SK-N-SH (cell line): ENCODE data around the gene ADD2. TPM values are rescaled to one million over a fixed set of nuclear protein-coding genes. Genes with fewer than 3 reads are reported as not detected.

Source experiments
- CTCF ChIA-PET: fragments of 300-600, 350-600 bp; formaldehyde crosslinking; extraction: SDS; loops from one replicate; lab custom pipeline; 2021; lab: Yijun Ruan, JAX
- POLR2A ChIA-PET: fragments of 350-600 bp; sonication (Branson Sonifier 250); formaldehyde crosslinking; extraction: SDS; loops from one replicate; lab custom pipeline; 2020; ENCODE audit warnings: antibody characterized with exemption, inconsistent platforms; lab: Yijun Ruan, JAX
- DNase-seq: peaks from one replicate; pipeline ENCODE4 v3.0.0; 2012
- H2AFZ ChIP-seq: fragments of 200-600 bp; sonication (generic); 2 replicates; pipeline ENCODE4 v1.8.1; 2016; ENCODE audit warnings: antibody characterized with exemption, mild to moderate bottlenecking, low read depth
- H3F3A ChIP-seq: fragments of 200-600 bp; sonication (generic); replicated peaks from 2 replicates; pipeline ENCODE3; 2016; ENCODE audit warnings: antibody characterized with exemption, mild to moderate bottlenecking; ENCODE audit not compliant: insufficient read depth
- H3K27ac ChIP-seq, 2 experiments: fragments of 200-500 bp in 1 of 2; fragments of 200-600 bp in 1 of 2; sonication (Bioruptor generic) in 1 of 2; sonication (generic), shearing (Covaris generic) in 1 of 2; 2 replicates each; pipeline versions ENCODE4 v1.5.1 to v1.6.1; 2014 to 2016; ENCODE audit warnings: low read depth in 2 of 2, inconsistent platforms in 1 of 2, low read length in 1 of 2, mild to moderate bottlenecking in 1 of 2, mixed read lengths in 1 of 2
- H3K27me3 ChIP-seq: fragments of 200-600 bp; sonication (generic), shearing (Covaris generic); 2 replicates; pipeline ENCODE4 v1.6.1; 2016; ENCODE audit warnings: mixed run types; ENCODE audit not compliant: insufficient read depth
- H3K36me3 ChIP-seq, 2 experiments: fragments of 200-500 bp in 1 of 2; fragments of 200-600 bp in 1 of 2; sonication (Bioruptor generic) in 1 of 2; sonication (generic) in 1 of 2; replicated peaks in 1 of 2; 2 replicates each; pipeline versions ENCODE3 to v1.5.1; 2014 to 2016; ENCODE audit warnings: low read length in 1 of 2, mild to moderate bottlenecking in 1 of 2; ENCODE audit not compliant: insufficient read depth in 2 of 2, control insufficient read depth in 1 of 2
- H3K4me1 ChIP-seq, 2 experiments: fragments of 200-500 bp in 1 of 2; fragments of 200-600 bp in 1 of 2; sonication (Bioruptor generic) in 1 of 2; sonication (generic), shearing (Covaris generic) in 1 of 2; 2 replicates each; pipeline versions ENCODE4 v1.5.1 to v1.6.1; 2014 to 2016; ENCODE audit warnings: low read depth in 1 of 2, low read length in 1 of 2, mixed run types in 1 of 2; ENCODE audit not compliant: insufficient read depth in 2 of 2, control insufficient read depth in 1 of 2
- H3K4me2 ChIP-seq: fragments of 200-600 bp; sonication (generic), shearing (Covaris generic); 2 replicates; pipeline ENCODE4 v1.6.1; 2017; ENCODE audit warnings: mixed run types
- H3K4me3 ChIP-seq, 2 experiments: fragments of 200-500 bp in 1 of 2; fragments of 200-600 bp in 1 of 2; sonication (Bioruptor generic) in 1 of 2; sonication (generic), shearing (Covaris generic) in 1 of 2; 2 replicates each; pipeline versions ENCODE4 v1.5.1 to v1.8.1; 2014 to 2016; ENCODE audit warnings: low read depth in 2 of 2, inconsistent platforms in 1 of 2, low read length in 1 of 2, mild to moderate bottlenecking in 1 of 2, mixed read lengths in 1 of 2, moderate library complexity in 1 of 2
- H3K79me2 ChIP-seq: fragments of 200-600 bp; sonication (generic); 2 replicates; pipeline ENCODE4 v1.8.1; 2017; ENCODE audit warnings: mild to moderate bottlenecking; ENCODE audit not compliant: insufficient read depth
- H3K9ac ChIP-seq: fragments of 200-600 bp; sonication (generic); 2 replicates; pipeline ENCODE4 v1.6.1; 2017; ENCODE audit warnings: mixed run types
- H3K9me2 ChIP-seq: fragments of 200-600 bp; sonication (generic); 2 replicates; pipeline ENCODE4 v1.6.1; 2017; ENCODE audit warnings: mixed run types
- H3K9me3 ChIP-seq: fragments of 200-600 bp; sonication (generic); 2 replicates; pipeline ENCODE4 v1.6.1; 2017; ENCODE audit warnings: mixed run types, mild to moderate bottlenecking, moderate library complexity
- H4K20me1 ChIP-seq: fragments of 200-600 bp; sonication (generic); 2 replicates; pipeline ENCODE4 v1.6.1; 2017; ENCODE audit warnings: mild to moderate bottlenecking, mixed run types; ENCODE audit not compliant: insufficient read depth
- CHD2 ChIP-seq: fragments of 150-350 bp; IDR thresholded peaks from 2 replicates; pipeline ENCODE4 v1.6.1; 2018; ENCODE audit warnings: low read length; ENCODE audit not compliant: partially characterized antibody
- ELF1 ChIP-seq: IDR thresholded peaks from 2 replicates; pipeline ENCODE4 v1.4.0; 2012
- EP300 ChIP-seq, 2 experiments: IDR thresholded peaks; 2 replicates each; pipeline versions ENCODE4 v1.4.0 to v1.6.1; 2012; ENCODE audit warnings: borderline replicate concordance in 1 of 2, low read depth in 1 of 2, low read length in 1 of 2
- EZH2phosphoT487 ChIP-seq: fragments of 200-600 bp; sonication (generic); IDR thresholded peaks from 2 replicates; pipeline ENCODE4 v1.6.1; 2017; ENCODE audit warnings: low read depth, mixed run types, mild to moderate bottlenecking, antibody characterized with exemption, moderate library complexity, borderline replicate concordance
- MXI1 ChIP-seq: IDR thresholded peaks from 2 replicates; pipeline ENCODE4 v1.6.1; 2012; ENCODE audit warnings: mild to moderate bottlenecking, low read depth, low read length, improper control_type of control experiment
- NFIC ChIP-seq: IDR thresholded peaks from 2 replicates; pipeline ENCODE4 v1.4.0; 2012; ENCODE audit warnings: borderline replicate concordance
- RAD21 ChIP-seq: IDR thresholded peaks from 2 replicates; pipeline ENCODE4 v1.6.1; 2012; ENCODE audit warnings: mild to moderate bottlenecking, low read length
- RCOR1 ChIP-seq: fragments of 150-350 bp; IDR thresholded peaks from 2 replicates; pipeline ENCODE4 v1.6.1; 2017; ENCODE audit warnings: antibody characterized with exemption, low read length
- RFX5 ChIP-seq: IDR thresholded peaks from 2 replicates; pipeline ENCODE4 v1.6.1; 2012; ENCODE audit warnings: mild to moderate bottlenecking, improper control_type of control experiment, low read length
- RXRA ChIP-seq: IDR thresholded peaks from 2 replicates; pipeline ENCODE4 v1.4.0; 2012; ENCODE audit warnings: low read depth, mild to moderate bottlenecking, borderline replicate concordance
- TEAD4 ChIP-seq: IDR thresholded peaks from 2 replicates; pipeline ENCODE4 v1.4.0; 2012; ENCODE audit warnings: mild to moderate bottlenecking, borderline replicate concordance; ENCODE audit not compliant: insufficient read depth
- YY1 ChIP-seq: IDR thresholded peaks from 2 replicates; pipeline ENCODE4 v1.4.0; 2012; ENCODE audit warnings: low read depth, mild to moderate bottlenecking
- WGBS: methylation state at CpG from one replicate; pipeline ENCODE4 v1.1.6; 2017; ENCODE audit warnings: low lambda C conversion rate; 5-methylcytosine and 5-hydroxymethylcytosine counted together
- polyA plus RNA-seq, 3 experiments: library from polyadenylated mRNA; depleted of rRNA; stranded (reverse); fragments of >200 nt; gene quantifications; 2 replicates each; pipeline ENCODE4 v1.2.3, GENCODE V29; 2012
- TF ChIP-seq, protein P1 (sequence below): fragments of 150-350 bp; IDR thresholded peaks from 2 replicates; pipeline ENCODE4 v1.6.1; 2017; ENCODE audit warnings: antibody characterized with exemption, low read length, low read depth, borderline replicate concordance
- TF ChIP-seq, protein P2 (sequence below): IDR thresholded peaks from 2 replicates; pipeline ENCODE4 v1.4.0; 2012; ENCODE audit warnings: low read depth, borderline replicate concordance
- TF ChIP-seq, protein P3 (sequence below): IDR thresholded peaks from 2 replicates; pipeline ENCODE4 v1.4.0; 2012; ENCODE audit warnings: low read depth
- TF ChIP-seq, protein P4 (sequence below): IDR thresholded peaks from 2 replicates; pipeline ENCODE4 v1.6.1; 2012; ENCODE audit warnings: mild to moderate bottlenecking, low read depth, low read length, moderate library complexity
- TF ChIP-seq, protein P5 (sequence below): IDR thresholded peaks from 2 replicates; pipeline ENCODE4; 2012

ADD2 gene
- polyA plus RNA-seq, 1 of the 3 experiments (the other 2 are of a cell fraction), result 0.30 TPM

DNA sequence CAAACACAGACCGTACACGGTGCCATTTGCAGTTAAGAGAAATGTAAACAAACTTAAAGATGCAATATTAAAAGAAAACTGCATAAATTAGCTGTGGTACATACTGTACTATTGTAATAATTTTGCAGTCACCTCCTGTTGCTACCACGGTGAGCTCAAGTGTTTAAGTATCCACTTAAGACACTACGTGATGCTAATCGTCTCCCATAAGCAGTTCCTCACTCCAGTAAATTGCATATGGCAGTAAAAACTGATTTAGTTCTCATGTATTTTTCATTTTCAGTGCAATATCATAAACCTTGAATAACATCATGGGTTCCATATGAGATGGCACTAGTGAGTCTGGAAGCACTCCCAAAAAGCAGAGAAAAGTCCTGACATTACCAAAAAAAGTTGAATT lies 38.0 kb upstream of the ADD2 start:
- no peak overlapping the region for H3K4me3 ChIP-seq
- no peak for DNase-seq
- H3K9me2 ChIP-seq, result no peaks in the 10 kb centered on the region
- H3K4me2 ChIP-seq, result no peak overlapping the region
- no peak overlapping the region for H3K9ac ChIP-seq
- POLR2A ChIA-PET, result no interaction called here
- no peak overlapping the region for H2AFZ ChIP-seq
- no peaks in the 10 kb centered on the region for H4K20me1 ChIP-seq
- no peaks in the 10 kb centered on the region; the same call in 1 of the 2 replicates for H3K27me3 ChIP-seq
- no peaks in the 10 kb centered on the region for H3K4me1 ChIP-seq
- no peaks in the 10 kb centered on the region for H3K9me3 ChIP-seq
- WGBS, result 40% methylated on average over 5 of the region's 5 CpGs
- TF ChIP-seq, protein P1, sequence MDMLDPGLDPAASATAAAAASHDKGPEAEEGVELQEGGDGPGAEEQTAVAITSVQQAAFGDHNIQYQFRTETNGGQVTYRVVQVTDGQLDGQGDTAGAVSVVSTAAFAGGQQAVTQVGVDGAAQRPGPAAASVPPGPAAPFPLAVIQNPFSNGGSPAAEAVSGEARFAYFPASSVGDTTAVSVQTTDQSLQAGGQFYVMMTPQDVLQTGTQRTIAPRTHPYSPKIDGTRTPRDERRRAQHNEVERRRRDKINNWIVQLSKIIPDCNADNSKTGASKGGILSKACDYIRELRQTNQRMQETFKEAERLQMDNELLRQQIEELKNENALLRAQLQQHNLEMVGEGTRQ, result no peak
- no peak for TF ChIP-seq TEAD4
- TF ChIP-seq RAD21, result no peak
- no peak for TF ChIP-seq ELF1
- no peak for TF ChIP-seq YY1
- TF ChIP-seq, all 33 proteins: peak for 0
- Histone ChIP-seq H3F3A (no peaks in the 10 kb centered on the region), H3K79me2 (no peaks in the 10 kb centered on the region), H3K27ac (no peak overlapping the region), H3K36me3 (no peaks in the 10 kb centered on the region)
- CTCF ChIA-PET, result interaction anchor here (0.9 to 4.0 kb wide), 5 partner anchors 16 to 142 kb away, joined by 3 to 19 read pairs (median 3); partner anchors contain the start of gene FIGLA

DNA sequence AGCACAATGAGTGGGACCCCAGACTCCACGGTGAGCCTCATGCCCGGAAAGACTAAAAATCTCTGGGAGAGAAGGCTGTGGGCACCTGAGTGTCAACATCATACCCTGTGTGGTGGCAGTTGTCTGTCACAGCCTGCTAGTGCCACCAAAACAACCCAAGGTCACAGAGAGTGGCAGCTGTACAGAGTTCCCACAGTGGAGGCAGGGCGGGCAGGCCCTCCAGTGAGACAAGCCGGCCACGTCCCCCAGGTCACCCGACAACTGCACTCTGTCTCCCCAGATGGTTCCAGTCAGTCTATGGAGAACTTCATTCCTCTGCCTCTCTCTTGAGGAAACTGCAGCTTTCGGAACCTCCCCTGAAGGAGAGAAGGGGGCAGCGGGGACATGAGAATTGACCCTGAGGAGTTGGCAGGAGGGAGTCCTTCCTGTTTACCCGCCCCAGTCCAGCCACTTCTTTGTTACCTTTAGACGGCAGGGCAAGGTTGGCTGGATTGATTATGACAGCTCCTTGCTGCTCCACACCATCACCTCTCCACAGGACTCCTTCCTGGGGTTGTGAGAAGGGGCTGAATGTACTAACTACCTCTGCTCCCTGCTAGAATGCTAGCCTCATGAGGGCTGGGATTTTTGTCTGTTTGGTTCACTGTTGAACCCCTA lies 33.7 kb upstream of the ADD2 start:
- H3K4me3 ChIP-seq, result no peak overlapping the region
- TF ChIP-seq, protein P2, sequence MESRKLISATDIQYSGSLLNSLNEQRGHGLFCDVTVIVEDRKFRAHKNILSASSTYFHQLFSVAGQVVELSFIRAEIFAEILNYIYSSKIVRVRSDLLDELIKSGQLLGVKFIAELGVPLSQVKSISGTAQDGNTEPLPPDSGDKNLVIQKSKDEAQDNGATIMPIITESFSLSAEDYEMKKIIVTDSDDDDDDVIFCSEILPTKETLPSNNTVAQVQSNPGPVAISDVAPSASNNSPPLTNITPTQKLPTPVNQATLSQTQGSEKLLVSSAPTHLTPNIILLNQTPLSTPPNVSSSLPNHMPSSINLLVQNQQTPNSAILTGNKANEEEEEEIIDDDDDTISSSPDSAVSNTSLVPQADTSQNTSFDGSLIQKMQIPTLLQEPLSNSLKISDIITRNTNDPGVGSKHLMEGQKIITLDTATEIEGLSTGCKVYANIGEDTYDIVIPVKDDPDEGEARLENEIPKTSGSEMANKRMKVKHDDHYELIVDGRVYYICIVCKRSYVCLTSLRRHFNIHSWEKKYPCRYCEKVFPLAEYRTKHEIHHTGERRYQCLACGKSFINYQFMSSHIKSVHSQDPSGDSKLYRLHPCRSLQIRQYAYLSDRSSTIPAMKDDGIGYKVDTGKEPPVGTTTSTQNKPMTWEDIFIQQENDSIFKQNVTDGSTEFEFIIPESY, result no peak
- TF ChIP-seq, protein P3, sequence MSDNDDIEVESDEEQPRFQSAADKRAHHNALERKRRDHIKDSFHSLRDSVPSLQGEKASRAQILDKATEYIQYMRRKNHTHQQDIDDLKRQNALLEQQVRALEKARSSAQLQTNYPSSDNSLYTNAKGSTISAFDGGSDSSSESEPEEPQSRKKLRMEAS, result no peak
- TF ChIP-seq, protein P4, sequence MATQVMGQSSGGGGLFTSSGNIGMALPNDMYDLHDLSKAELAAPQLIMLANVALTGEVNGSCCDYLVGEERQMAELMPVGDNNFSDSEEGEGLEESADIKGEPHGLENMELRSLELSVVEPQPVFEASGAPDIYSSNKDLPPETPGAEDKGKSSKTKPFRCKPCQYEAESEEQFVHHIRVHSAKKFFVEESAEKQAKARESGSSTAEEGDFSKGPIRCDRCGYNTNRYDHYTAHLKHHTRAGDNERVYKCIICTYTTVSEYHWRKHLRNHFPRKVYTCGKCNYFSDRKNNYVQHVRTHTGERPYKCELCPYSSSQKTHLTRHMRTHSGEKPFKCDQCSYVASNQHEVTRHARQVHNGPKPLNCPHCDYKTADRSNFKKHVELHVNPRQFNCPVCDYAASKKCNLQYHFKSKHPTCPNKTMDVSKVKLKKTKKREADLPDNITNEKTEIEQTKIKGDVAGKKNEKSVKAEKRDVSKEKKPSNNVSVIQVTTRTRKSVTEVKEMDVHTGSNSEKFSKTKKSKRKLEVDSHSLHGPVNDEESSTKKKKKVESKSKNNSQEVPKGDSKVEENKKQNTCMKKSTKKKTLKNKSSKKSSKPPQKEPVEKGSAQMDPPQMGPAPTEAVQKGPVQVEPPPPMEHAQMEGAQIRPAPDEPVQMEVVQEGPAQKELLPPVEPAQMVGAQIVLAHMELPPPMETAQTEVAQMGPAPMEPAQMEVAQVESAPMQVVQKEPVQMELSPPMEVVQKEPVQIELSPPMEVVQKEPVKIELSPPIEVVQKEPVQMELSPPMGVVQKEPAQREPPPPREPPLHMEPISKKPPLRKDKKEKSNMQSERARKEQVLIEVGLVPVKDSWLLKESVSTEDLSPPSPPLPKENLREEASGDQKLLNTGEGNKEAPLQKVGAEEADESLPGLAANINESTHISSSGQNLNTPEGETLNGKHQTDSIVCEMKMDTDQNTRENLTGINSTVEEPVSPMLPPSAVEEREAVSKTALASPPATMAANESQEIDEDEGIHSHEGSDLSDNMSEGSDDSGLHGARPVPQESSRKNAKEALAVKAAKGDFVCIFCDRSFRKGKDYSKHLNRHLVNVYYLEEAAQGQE, result no peak
- TF ChIP-seq EZH2phosphoT487 (no peak), EP300 (IDR thresholded peaks at IDR 0.05; ENCODE audit: borderline replicate concordance in 1 of 2, low read depth in 1 of 2, low read length in 1 of 2) (no peak), MXI1 (no peak), RCOR1 (no peak), TEAD4 (no peak), RXRA (no peak), CHD2 (no peak), NFIC (no peak), RFX5 (no peak)
- TF ChIP-seq, protein P5, sequence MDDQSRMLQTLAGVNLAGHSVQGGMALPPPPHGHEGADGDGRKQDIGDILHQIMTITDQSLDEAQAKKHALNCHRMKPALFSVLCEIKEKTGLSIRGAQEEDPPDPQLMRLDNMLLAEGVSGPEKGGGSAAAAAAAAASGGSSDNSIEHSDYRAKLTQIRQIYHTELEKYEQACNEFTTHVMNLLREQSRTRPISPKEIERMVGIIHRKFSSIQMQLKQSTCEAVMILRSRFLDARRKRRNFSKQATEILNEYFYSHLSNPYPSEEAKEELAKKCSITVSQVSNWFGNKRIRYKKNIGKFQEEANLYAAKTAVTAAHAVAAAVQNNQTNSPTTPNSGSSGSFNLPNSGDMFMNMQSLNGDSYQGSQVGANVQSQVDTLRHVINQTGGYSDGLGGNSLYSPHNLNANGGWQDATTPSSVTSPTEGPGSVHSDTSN, result no peak
- TF ChIP-seq, protein P1, result no peak

More for the DNA sequence above, 33.7 kb upstream of the ADD2 start:
- Histone ChIP-seq H3K27me3 (no peaks in the 10 kb centered on the region; the same call in 1 of the 2 replicates), H2AFZ (no peak overlapping the region), H3K79me2 (no peaks in the 10 kb centered on the region), H3K4me1 (no peaks in the 10 kb centered on the region), H3F3A (no peaks in the 10 kb centered on the region), H3K4me2 (no peak overlapping the region), H3K36me3 (no peaks in the 10 kb centered on the region), H3K9ac (no peak overlapping the region), H3K27ac (no peak overlapping the region), H3K9me3 (no peaks in the 10 kb centered on the region), H3K9me2 (no peaks in the 10 kb centered on the region), H4K20me1 (no peaks in the 10 kb centered on the region)
- ChIA-PET POLR2A (no interaction called here), CTCF (interaction anchor here (1.1 to 1.6 kb wide), 2 partner anchors 11 to 16 kb away, joined by 3 to 4 read pairs; partner anchors contain the start of gene FIGLA)
- 29% methylated on average over 7 of the region's 10 CpGs for WGBS
- DNase-seq, result no peak
